ENCODE measurements around the gene PFDN2. TPM values are rescaled to one million over a fixed set of nuclear protein-coding genes. Genes with fewer than 3 reads are reported as not detected.
"Not testable (repeated sequence)": the region's sequence is repeated elsewhere in the genome, so short reads cannot be mapped to it uniquely, and the experiment has no call there.

Gene PFDN2
- total RNA-seq, 1 donor from 2014 or later: 43.8 TPM

DNA sequence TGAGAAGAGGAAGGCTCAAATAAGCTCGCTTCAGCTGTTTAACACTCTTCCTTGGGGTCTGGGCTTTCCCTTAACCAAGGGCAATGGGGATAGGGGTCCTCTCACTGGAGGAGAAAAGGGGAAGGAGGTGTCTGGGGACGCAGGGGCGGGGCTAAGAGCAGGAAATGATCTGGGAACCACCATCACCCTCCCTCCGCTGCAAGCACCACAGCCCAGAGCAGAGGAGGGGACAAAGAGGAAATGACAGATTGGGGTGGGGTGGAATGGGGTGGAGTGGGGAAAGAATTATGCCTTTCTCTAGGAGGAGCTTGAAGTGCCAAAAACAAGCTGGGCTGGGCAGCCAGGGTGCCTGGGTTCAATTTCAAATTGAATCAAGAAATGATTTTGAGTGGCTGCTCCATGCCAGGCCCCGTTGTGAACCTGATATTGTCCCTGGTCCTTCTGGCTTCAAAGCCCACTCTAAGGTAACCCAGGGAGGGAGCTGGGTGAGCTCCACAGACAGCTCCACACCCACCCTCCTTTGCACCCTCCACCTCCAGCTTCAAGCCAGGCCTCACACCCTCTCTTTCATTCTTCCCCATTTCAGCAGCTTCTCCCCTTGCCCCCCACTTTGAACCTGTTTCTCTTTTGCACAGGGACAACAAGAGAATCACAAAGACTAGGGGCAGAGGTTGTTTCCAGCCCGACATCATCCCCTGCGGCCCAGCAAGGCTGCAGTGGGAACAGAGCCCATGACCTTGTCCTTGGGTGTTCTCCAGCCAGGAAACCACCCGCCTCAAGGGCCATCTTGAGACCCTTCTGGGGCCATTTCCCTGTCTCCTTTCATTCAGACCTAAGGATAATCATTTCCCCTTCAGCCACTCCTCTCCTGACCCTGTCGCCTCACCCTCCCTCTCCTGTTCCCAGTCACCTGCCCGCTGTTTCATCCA, 49.3 kb downstream of the PFDN2 start:
- ChIA-PET CTCF (interaction anchor here (0.9 to 6.2 kb wide), 3 partner anchors 23 to 71 kb away, joined by 6 to 95 read pairs (median 37); partner anchors contain the start of genes KLHDC9 and USF1), POLR2A (interaction anchor here (0.6 to 9.8 kb wide), 22 partner anchors 9 to 722 kb away, joined by 3 to 285 read pairs (median 6); partner anchors contain the start of genes B4GALT3, F11R, KLHDC9 and NDUFS2)
- intact Hi-C loops (cut with micrococcal nuclease): loop anchor here (1.0 to 5.0 kb wide), 8 partner anchors 8 to 299 kb away; partner anchors contain the start of genes CFAP126, DEDD, F11R and UFC1
- TF ChIP-seq, protein P1, sequence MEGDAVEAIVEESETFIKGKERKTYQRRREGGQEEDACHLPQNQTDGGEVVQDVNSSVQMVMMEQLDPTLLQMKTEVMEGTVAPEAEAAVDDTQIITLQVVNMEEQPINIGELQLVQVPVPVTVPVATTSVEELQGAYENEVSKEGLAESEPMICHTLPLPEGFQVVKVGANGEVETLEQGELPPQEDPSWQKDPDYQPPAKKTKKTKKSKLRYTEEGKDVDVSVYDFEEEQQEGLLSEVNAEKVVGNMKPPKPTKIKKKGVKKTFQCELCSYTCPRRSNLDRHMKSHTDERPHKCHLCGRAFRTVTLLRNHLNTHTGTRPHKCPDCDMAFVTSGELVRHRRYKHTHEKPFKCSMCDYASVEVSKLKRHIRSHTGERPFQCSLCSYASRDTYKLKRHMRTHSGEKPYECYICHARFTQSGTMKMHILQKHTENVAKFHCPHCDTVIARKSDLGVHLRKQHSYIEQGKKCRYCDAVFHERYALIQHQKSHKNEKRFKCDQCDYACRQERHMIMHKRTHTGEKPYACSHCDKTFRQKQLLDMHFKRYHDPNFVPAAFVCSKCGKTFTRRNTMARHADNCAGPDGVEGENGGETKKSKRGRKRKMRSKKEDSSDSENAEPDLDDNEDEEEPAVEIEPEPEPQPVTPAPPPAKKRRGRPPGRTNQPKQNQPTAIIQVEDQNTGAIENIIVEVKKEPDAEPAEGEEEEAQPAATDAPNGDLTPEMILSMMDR (IDR thresholded peaks at IDR 0.05): no peak
- Mint-ChIP-seq H3K27me3 (no peaks in the 10 kb centered on the region), H3K36me3 (ENCODE audit: low read depth) (peaks cover 46% of the 10 kb centered on the region), H3K27ac (peak overlapping the region; percentile 95), H3K4me1 (peaks cover 69% of the 10 kb centered on the region), H3K9me3 (no peaks in the 10 kb centered on the region), H3K4me3 (peak overlapping the region; percentile 96)
- DNase-seq (peak; percentile 72), ATAC-seq (ENCODE audit: low read depth) (peak; percentile 68)

DNA sequence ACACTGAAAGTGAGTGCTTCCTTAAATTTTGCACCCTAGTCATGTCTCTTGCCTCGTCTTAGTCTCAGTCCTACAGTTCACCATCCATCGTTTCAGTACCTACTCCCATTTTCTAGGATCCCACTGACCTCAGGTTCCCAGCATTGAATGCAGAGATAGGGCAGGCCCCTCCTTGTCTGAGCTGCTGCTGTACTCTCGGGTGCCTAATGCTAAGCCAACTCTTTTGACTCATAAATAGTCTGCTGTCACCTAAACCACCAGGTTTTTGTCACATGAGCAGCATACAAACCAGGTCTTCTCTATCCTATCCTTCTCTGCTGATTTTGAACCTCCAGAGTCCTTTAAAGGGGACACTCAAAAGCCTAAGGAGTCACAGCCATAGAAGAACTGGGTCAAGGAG, 51.1 kb downstream of the PFDN2 start:
- ATAC-seq (ENCODE audit: low read depth) (no peak), DNase-seq (no peak)
- intact Hi-C loops (cut with micrococcal nuclease): loop anchor here (5.0 kb wide), 1 partner anchor 301 kb away; the partner anchor contains the start of gene CFAP126
- CTCF ChIA-PET: interaction anchor here (6.2 kb wide), 1 partner anchor 30 kb away, joined by 95 read pairs; the partner anchor contains the start of gene KLHDC9
- peak overlapping the region; percentile 96 for H3K4me3 Mint-ChIP-seq
- POLR2A ChIA-PET: interaction anchor here (0.7 to 9.8 kb wide), 4 partner anchors 15 to 81 kb away, joined by 3 to 285 read pairs (median 6); partner anchors contain the start of genes TSTD1 and USF1
- TF ChIP-seq, protein P1 (IDR thresholded peaks at IDR 0.05): no peak
- H3K4me1 Mint-ChIP-seq: peaks cover 80% of the 10 kb centered on the region
- H3K9me3 Mint-ChIP-seq: no peaks in the 10 kb centered on the region
- no peaks in the 10 kb centered on the region for H3K27me3 Mint-ChIP-seq
- H3K36me3 Mint-ChIP-seq (ENCODE audit: low read depth): peaks cover 61% of the 10 kb centered on the region
- H3K27ac Mint-ChIP-seq: peak overlapping the region; percentile 95

DNA sequence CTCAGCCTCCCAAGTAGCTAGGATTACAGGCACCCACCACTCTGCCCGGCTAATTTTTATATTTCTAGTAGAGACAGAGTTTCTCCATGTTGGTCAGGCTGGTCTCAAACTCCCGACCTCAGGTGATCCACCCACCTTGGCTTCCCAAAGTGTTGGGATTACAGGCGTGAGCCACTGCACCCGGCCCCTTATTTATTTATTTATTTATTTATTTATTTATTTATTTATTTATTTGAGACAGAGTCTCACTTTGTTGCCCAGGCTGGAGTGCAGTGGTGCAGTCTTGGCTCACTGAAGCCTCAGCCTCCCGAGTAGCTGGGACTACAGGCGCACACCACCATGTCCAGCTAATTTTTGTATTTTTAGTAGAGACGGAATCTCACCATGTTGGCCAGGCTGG, 52.2 kb downstream of the PFDN2 start:
- ChIA-PET POLR2A (interaction anchor here (1.5 to 9.8 kb wide), 2 partner anchors 14 to 20 kb away, joined by 8 to 285 read pairs; partner anchors contain the start of gene USF1), CTCF (interaction anchor here (1.3 kb wide), 1 partner anchor 68 kb away, joined by 4 read pairs; no protein-coding TSS in a partner anchor)
- Mint-ChIP-seq H3K36me3 (ENCODE audit: low read depth) (peaks cover 68% of the 10 kb centered on the region), H3K4me1 (peaks cover 77% of the 10 kb centered on the region)
- DNase-seq; H3K27ac Mint-ChIP-seq; ATAC-seq (ENCODE audit: low read depth); H3K4me3 Mint-ChIP-seq; H3K27me3 Mint-ChIP-seq; H3K9me3 Mint-ChIP-seq: not testable (repeated sequence)
- intact Hi-C loops (cut with micrococcal nuclease): loop anchor here (5.0 kb wide), 1 partner anchor 302 kb away; the partner anchor contains the start of gene CFAP126

DNA sequence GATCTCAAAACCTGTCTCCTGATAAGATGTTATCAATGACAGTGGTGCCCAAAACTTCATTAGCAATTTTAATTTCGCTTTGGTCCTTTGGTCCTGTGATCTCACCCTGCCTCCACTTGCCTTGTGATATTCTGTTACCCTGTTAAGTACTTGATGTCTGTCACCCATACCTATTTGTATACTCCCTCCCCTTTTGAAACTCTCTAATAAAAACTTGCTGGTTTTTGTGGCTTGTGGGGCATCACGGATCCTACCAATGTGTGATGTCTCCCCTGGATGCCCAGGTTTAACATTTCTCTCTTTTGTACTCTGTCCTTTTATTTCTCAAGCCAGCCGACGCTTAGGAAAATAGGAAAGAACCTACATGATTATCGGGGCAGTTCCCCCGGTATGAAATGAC, 53.9 kb downstream of the PFDN2 start:
- POLR2A ChIA-PET: interaction anchor here (0.8 to 9.8 kb wide), 2 partner anchors 18 to 48 kb away, joined by 14 to 285 read pairs; partner anchors contain the start of gene USF1
- peak overlapping the region; percentile 31 for H3K27ac Mint-ChIP-seq
- peaks cover 78% of the 10 kb centered on the region for H3K4me1 Mint-ChIP-seq
- CTCF ChIA-PET; ATAC-seq (ENCODE audit: low read depth); DNase-seq; H3K9me3 Mint-ChIP-seq; intact Hi-C loops (cut with micrococcal nuclease); H3K4me3 Mint-ChIP-seq; H3K27me3 Mint-ChIP-seq: not testable (repeated sequence)
- H3K36me3 Mint-ChIP-seq (ENCODE audit: low read depth): peaks cover 74% of the 10 kb centered on the region

DNA sequence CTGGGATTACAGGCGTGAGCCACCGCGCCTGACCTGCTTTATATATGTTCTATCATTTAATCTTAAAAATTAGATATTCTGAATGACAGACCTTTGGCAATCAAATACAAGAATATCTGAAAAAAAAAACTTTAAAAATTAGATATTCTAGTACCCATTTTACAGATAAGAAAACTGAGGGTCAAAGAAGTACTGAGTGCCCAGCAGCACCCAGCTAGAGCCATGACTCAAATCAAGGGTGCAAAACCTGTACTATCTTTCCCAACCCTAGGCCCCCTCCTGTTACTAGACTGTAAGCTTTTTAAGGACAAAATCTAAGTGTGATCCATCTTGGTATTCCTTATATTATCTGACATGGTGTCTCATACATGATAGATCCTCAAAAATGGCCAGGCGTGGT, 56.4 kb downstream of the PFDN2 start:
- Mint-ChIP-seq H3K36me3 (ENCODE audit: low read depth) (peaks cover 68% of the 10 kb centered on the region), H3K4me3 (no peak overlapping the region), H3K9me3 (no peaks in the 10 kb centered on the region), H3K27ac (no peak overlapping the region), H3K4me1 (peaks cover 59% of the 10 kb centered on the region), H3K27me3 (no peaks in the 10 kb centered on the region)
- intact Hi-C loops (cut with micrococcal nuclease): no loop called here
- TF ChIP-seq, protein P1 (IDR thresholded peaks at IDR 0.05): no peak
- DNase-seq: no peak
- CTCF ChIA-PET: no interaction called here
- POLR2A ChIA-PET: interaction anchor here (2.7 to 2.9 kb wide), 2 partner anchors 8 to 16 kb away, joined by 9 to 20 read pairs; partner anchors contain the start of genes ARHGAP30 and USF1
- ATAC-seq (ENCODE audit: low read depth): no peak
